ENCODE results near the gene PPP1R14B.

PPP1R14B gene

DNA sequence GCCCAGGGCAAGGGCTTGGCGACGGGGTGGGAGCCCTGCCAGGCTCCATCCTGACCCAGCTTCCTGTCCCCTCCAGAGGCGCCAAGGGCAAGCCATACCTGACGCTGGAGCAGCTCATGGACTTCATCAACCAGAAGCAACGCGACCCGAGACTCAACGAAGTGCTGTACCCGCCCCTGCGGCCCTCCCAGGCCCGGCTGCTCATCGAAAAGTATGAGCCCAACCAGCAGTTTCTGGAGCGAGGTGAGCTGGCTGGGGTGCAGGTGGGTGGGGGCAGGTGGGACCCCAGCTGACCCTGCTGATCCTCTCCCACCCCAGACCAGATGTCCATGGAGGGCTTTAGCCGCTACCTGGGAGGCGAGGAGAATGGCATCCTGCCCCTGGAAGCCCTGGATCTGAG, 9.6 kb upstream of the PPP1R14B start:
- Histone ChIP-seq H3K9me3 (no peaks in the 10 kb centered on the region), H3K27ac (no peak overlapping the region), H3K36me3 (peaks cover 16 to 71% (median 55%) of the 10 kb centered on the region in 3 donors), H3K4me3 (no peak overlapping the region), H3K27me3 (no peaks in the 10 kb centered on the region), H3K4me1 (peaks cover 0 to 26% (median 23%) of the 10 kb centered on the region in 4 donors)
- TF ChIP-seq, protein P1, sequence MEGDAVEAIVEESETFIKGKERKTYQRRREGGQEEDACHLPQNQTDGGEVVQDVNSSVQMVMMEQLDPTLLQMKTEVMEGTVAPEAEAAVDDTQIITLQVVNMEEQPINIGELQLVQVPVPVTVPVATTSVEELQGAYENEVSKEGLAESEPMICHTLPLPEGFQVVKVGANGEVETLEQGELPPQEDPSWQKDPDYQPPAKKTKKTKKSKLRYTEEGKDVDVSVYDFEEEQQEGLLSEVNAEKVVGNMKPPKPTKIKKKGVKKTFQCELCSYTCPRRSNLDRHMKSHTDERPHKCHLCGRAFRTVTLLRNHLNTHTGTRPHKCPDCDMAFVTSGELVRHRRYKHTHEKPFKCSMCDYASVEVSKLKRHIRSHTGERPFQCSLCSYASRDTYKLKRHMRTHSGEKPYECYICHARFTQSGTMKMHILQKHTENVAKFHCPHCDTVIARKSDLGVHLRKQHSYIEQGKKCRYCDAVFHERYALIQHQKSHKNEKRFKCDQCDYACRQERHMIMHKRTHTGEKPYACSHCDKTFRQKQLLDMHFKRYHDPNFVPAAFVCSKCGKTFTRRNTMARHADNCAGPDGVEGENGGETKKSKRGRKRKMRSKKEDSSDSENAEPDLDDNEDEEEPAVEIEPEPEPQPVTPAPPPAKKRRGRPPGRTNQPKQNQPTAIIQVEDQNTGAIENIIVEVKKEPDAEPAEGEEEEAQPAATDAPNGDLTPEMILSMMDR (IDR thresholded peaks at IDR 0.05) = no peak
- intact Hi-C loops (cut with DNase I; ENCODE audit: low total_unique reads) = no loop called here
- no peak for DNase-seq

DNA sequence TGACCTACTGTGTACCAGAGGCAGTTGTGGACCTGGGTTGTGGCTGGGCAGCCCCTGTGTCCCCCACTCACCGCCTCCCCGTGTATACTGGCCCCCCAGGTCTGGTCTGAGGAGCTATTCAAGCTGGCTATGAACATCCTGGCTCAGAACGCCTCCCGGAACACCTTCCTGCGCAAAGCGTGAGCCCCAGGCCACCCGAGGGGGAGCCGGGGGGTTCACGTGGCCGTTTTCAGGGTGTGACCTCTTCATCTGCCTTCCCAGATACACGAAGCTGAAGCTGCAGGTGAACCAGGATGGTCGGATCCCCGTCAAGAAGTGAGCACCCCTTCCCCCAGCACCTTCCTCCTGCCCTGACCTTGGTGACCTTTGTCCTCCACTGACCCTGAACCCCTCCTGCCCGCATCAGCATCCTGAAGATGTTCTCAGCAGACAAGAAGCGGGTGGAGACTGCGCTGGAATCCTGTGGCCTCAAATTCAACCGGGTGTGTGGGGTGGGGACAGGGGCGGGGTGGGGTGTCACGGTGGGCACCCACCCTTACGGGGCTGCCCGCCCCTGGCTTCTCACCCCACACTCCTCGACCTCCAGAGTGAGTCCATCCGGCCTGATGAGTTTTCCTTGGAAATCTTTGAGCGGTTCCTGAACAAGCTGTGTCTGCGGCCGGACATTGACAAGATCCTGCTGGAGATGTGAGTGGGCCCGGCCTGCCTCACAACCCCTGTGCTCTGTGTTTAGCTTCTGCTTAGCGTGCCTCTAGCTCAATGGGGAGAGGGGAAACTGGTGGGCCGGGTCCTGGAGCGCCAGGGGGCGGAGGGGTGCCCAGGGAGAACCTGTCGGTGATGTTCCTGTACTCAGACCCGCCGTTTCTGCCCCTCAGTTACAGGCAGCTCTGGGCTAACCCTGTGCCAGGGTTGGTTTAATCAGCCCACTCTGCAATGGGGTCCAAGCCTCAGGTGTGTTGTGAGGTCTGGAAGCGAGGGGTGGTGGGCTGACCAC, 8.7 kb upstream of the PPP1R14B start:
- peaks cover 0 to 34% (median 30%) of the 10 kb centered on the region in 4 donors for H3K4me1 ChIP-seq
- intact Hi-C loops (cut with DNase I; ENCODE audit: low total_unique reads) = no loop called here
- no peaks in the 10 kb centered on the region for H3K9me3 ChIP-seq
- DNase-seq = no peak
- no peak overlapping the region for H3K4me3 ChIP-seq
- H3K27me3 ChIP-seq = no peaks in the 10 kb centered on the region
- TF ChIP-seq, protein P1 (IDR thresholded peaks at IDR 0.05) = no peak
- peaks cover 16 to 64% (median 55%) of the 10 kb centered on the region in 3 donors for H3K36me3 ChIP-seq
- no peak overlapping the region for H3K27ac ChIP-seq

DNA sequence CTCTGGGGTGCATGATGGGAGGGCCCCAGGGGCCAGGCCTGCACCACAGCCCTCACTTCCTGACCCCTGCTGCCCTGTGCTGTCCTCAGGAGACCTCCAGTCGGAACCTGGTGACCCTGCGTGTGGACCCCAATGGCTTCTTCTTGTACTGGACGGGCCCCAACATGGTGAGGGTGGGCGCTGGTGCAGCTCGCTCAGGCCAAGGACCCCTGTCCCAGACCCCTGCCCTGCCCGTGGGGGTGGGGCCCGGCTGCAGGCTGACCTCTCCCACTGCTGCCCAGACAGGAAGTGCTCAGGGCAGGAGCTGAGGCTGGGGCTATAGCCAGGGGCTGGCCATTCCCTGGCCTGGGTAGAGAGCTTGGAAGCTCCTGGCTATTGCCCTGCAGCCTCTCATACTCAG, 7.6 kb upstream of the PPP1R14B start:
- no peak for DNase-seq
- H3K36me3 ChIP-seq = peaks cover 8 to 53% (median 46%) of the 10 kb centered on the region in 3 donors
- peaks cover 0 to 37% (median 31%) of the 10 kb centered on the region in 4 donors for H3K4me1 ChIP-seq
- no peaks in the 10 kb centered on the region for H3K27me3 ChIP-seq
- peak overlapping the region; percentile 1 to 82 for H3K27ac ChIP-seq
- TF ChIP-seq, protein P1 (IDR thresholded peaks at IDR 0.05) = no peak
- H3K9me3 ChIP-seq = no peaks in the 10 kb centered on the region
- intact Hi-C loops (cut with DNase I; ENCODE audit: low total_unique reads) = no loop called here
- H3K4me3 ChIP-seq = no peak overlapping the region

DNA sequence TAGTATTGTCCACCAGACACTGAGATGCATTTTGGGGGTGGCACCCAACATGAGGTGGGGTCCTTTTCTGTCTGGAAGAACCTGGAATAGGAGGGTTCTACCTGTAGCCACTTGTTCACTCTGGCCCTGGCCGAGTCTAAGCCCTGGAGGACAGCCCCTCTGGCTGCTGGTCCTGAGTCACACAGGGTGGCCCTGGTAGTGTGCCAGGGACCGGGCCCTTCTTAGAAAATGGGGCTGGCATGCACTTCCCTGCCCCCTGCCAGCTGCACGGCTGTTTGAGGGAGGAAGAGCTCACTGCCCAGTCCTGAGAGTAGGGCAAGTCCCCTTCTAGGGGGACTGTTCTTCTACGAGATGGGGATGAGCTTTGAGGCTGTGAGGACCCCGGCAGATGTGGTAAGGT, 6.7 kb upstream of the PPP1R14B start:
- Histone ChIP-seq H3K4me1 (peaks cover 0 to 37% (median 31%) of the 10 kb centered on the region in 4 donors), H3K27ac (peak overlapping the region; percentile 1 to 82), H3K36me3 (peaks cover 8 to 44% (median 38%) of the 10 kb centered on the region in 3 donors), H3K9me3 (no peaks in the 10 kb centered on the region), H3K27me3 (no peaks in the 10 kb centered on the region), H3K4me3 (no peak overlapping the region)
- DNase-seq = peak; percentile 56 to 87
- TF ChIP-seq, protein P1 (IDR thresholded peaks at IDR 0.05) = no peak
- intact Hi-C loops (cut with DNase I; ENCODE audit: low total_unique reads) = no loop called here

DNA sequence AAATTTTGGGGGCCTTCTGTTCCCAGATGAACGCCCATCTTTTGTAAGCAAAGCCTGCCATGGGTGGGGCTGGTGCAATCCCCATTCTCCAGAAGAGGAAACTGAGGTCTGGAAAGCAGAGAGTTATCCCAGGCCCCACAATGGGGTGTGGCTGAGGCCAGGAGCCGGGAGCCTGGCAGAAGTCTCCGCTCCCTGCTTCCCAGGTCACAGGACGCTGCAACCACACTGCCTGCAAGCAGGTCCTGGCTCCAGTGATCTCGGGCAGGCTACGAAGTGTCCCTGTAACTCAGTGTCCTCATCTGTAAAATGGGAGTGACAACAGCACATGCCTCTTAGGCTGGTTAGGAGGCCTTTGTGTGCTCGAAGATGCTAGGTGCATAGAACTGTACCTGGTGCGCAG, 6.3 kb upstream of the PPP1R14B start:
- TF ChIP-seq, protein P1 (IDR thresholded peaks at IDR 0.05) = no peak
- Histone ChIP-seq H3K4me3 (peak overlapping the region; percentile 81 to 96), H3K36me3 (peaks cover 8 to 40% (median 33%) of the 10 kb centered on the region in 3 donors), H3K9me3 (no peaks in the 10 kb centered on the region), H3K27ac (peak overlapping the region; percentile 82), H3K4me1 (peaks cover 0 to 37% (median 32%) of the 10 kb centered on the region in 4 donors), H3K27me3 (no peaks in the 10 kb centered on the region)
- intact Hi-C loops (cut with DNase I; ENCODE audit: low total_unique reads) = no loop called here
- no peak for DNase-seq
